NCI-H187 (cell line): ENCODE measurements around the gene ASB11.
"Not testable (repeated sequence)": the region's sequence is repeated elsewhere in the genome, so short reads cannot be mapped to it uniquely, and the experiment has no call there.

Source experiments
- DNase-seq, 2 experiments: peaks; one replicate each; lab custom pipeline; 2025; lab: John Stamatoyannopoulos, UW

Gene ASB11

DNA sequence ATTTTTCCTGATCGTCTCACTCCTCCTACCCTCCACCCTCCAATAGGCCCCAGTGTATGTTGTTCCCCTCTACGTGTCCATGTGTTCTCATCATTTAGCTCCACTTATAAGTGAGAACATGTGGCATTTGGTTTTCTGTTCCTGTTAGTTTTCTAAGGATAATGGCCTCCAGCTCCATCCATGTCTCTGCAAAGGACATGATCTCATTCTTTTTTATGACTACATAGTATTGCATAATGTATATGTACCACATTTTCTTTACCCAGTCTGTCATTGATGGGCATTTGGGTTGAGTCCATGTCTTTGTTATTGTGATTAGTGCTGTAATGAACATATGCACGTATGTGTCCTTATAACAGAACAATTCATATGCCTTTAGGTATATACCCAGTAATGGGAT lies 9.5 kb downstream of the ASB11 start:
- DNase-seq: not testable (repeated sequence)

DNA sequence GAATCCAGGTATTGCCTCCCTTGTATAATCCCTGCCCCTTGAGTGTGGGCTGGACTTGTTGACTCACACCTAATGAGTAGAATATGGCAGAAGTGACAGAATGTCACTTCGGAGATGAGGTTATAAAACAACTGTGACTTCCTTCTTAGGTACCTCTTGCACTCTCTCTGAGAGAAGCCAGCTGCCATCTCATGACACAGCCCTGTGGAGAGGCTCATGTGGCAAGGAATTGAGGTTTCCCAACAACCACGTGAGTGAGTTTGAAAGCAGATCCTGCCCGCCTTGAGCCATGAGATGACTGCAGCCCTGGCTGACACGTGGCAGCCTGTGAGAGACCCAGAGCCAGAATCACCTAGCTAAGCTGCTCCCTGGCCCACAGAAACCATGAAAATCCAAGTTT lies 13.5 kb downstream of the ASB11 start:
- no peak for DNase-seq

DNA sequence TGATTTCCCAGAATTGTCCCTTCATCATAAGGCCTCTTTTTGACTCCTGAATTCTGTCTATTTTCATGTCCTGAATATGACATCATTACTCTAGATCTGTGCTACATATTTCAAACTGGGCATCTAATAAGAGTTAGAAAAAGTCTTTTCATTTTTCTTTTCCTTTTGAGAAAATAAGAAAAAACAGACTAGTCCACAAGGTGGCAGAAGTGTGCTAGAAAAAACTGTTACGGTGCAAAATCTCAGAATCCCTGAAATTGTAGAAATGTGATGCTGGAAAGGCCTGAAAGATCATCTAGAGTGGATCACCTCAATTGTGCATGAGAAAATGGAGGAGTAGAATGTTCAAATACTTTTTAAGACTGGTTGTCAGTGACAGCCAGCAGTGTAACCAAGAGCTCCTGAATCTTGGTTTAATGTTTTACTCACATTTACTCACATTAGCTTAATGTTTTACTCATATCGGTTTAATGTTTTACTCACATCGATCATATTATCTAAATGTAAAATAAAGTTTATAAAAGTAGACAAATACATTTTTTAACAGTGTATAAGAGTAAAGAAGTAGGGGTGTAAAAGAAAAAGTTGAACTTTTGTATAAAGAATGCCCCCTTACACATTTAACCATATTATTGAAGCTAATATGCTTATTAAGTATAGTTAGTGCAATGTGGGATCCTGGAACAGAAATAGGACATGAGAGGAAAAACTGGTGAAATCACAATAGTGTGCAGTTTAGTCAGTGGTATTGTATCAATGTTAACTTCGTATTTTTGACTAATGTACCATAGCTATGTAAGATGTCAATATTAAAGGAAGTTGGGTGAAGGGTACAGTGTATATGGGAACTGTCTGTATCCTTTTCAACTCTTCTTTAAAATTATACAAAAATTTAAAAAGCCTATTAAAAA lies 15.2 kb downstream of the ASB11 start:
- DNase-seq: no peak

DNA sequence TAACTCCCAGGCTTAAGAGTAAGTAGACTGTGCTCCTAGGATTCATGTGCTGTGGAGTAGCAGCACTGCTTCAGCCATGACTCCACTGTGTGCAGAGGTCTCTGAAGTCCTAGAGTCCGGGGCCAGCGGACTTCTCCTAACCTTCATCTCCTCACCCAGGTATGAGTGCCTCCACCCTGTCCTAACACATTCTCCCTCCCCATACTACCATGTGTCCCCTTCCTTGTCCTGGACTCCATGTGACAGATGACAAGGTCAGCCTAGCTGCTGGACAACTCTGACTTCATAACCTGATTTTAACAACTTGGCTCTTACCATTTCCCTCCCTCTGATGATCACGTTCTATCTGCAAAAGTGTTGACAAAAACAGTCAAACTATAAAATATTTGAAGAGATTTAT lies 16.7 kb downstream of the ASB11 start:
- no peak for DNase-seq

DNA sequence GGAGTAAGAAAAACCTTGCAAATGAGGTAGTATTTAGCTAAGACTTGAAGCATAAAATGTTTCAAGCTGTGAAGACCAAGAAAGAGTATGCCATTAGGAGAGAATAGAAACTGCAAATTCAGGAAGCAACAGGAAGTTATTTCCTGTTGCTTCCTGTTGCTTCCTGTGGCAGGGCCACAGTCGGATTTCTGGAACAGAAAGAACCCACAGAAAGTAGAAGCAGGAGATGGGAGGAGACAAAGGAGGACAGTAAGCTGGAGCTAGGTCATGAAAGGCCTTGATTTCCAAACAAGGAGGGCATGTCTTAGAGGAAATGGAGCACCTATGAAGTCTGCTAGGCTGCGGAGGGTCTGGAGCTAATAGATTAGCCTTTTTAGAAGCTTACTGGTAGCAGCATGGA lies 17.2 kb downstream of the ASB11 start:
- DNase-seq: no peak

DNA sequence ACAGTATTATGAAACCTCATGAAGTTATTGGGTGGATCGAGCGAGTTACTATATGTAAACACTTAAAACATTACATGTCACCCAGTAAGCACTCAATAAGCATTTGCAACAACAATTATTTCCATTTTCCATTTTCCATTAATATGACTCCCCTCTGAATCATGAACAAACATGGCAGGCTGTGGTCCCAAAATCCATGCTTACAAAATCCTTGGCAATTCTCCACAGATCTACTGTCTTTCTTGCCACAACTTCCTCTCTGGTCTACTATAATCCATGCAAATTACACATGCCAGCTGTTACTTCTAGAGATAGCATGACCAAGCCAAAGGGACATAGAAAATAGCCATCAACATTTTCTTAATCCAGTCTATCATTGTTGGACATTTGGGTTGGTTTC lies 22.0 kb downstream of the ASB11 start:
- no peak for DNase-seq

DNA sequence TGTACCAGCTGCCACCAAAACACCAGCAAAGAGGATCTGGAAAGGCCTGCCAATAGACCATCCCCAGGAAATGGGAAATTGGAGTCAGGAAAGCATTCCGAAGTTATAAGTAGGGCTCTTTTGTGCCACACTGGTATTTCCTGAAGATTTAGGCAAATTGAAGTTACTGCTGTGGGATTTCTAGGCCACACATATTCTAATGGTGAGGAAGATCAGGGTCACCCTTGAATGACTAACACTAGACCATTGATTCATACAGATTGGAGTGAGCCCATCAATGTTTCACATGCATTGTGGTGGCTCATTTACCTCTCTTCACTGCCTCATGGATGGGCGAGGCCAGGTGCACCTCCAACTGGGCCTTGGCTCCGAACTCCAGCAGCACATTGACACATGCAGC lies 22.6 kb downstream of the ASB11 start:
- no peak for DNase-seq

DNA sequence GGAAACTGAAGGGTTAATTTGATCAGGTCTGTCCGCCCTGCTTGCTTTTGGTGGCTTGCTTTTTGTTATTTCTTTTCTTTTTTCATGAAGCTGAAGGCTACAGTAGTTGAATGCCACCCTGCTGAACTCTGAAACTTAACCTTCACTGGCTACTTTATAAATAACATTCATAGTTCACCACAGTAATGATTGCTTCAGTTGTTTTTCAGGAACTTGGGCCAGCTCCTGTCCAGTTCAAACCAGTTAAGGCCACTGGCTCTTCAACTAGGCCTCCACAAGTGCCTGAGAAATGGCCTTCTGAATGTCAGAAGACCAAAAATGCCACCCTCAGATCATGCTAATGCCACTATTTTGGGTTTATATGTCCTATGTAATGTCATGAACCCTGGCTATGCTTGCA lies 37.8 kb downstream of the ASB11 start:
- DNase-seq: no peak

DNA sequence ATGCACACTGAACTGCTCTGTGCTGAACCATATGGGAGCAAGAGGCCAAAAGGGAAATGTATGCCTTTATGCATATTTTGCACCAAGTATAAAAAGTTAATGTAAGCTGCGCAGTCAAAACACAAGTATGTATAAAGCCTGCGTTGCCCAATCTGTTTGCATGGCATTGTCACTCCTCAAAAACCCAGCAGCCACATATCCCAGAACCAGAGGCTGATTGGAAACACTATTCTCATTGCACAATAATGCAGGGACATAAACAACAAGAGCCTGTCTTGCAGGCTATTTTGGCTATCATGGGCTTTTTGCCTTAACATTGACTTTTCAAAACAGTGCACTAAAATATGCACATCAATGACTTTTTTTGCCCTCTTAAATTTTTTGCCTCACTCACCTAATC lies 40.5 kb downstream of the ASB11 start:
- no peak for DNase-seq

DNA sequence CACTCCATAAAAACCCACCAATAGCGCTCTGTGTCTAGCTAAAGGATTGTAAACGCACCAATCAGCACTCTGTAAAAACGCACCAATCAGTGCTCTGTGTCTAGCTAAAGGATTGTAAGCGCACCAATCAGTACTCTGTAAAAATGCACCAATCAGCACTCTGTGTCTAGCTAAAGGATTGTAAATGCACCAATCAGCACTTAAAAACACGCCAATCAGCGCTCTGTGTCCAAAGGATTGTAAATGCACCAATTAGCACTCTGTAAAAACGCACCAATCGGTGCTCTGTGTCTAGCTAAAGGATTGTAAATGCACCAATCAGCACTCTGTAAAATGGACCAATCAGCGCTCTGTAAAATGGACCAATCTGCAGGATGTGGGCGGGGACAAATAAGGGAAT lies 42.2 kb downstream of the ASB11 start:
- not testable (repeated sequence) for DNase-seq

DNA sequence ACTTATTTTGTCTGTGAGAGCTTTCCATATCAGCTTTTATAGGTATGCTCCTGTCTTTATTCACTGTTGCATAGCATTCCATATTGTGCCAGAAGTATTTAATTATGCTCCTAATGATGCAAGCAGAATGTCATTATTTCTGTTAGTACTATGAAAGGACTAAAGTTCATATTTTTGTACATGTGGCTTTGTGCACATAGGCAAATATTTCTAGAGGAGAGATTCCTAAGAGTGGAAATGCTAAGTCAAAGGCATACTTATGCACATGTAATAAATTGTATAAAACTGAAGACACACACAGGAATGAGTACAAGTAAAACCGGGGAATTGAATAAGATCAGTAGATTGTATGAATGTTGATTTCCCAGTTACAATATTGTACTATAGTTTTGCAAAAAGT lies 43.7 kb downstream of the ASB11 start:
- no peak for DNase-seq

DNA sequence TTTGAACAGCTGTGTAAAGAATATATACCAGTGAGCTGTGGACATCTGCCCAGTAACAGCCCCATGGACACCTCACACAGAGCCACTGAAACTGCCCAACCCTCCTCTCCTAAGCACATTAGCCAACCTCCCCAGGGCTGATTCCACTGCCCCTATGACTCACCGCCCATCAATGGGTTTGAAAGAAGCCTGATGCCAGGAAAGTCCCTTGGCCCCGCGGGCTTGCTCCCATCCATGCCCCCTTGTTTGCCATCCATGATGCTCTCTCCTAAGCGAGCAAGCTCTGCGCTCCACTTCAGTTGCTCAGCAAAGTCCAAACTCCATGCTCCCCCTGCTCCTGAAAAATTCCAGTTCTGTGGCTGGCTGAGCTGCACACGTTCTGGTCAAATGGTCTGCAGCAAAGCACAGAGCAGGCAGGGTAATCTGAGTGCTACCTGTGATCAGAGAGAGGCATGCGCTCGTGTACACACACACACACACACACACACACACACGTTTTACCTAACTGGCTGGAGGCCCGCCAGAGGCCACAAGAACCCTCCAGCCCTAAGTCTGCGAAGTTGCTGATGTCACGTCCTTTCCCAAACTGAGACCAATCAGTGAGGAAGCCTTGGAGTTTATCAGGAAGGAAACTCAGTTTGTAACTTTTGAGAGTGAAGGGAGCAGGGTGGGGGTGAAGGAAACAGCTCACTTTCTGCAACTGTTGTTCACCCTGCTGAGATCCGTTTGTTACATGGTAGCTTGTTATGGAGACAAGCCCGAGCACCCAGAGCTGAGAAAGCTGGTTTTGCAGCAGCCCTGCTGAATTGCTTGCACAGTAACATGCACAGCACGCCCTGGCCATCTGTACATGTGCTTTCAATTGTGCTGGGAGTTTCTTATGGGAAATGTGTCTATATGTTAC lies 45.6 kb downstream of the ASB11 start, which contains the start of gene ASB9:
TSS of gene ASB9 (minus strand) at position 466 of the 904 bp plus-strand sequence. CDS start at position 257, 209 bp downstream.
- no peak for DNase-seq

DNA sequence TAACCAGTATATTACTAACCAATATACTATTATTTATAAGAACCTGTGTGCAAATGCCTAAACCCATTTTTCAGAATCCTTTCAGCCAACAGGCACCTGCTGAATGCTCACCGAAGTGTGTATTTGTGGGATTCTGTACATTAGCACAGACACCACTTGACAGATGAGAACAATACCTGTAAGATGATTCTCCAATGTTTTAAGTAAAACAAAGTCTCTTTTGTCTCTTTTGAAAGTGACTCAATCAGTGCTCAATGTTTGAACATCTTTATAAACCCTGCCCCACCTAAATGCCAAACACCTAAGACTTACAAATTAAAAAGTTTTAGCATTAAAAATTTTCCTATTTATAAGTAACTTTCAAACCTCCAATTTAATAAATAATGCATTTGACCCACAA lies 46.3 kb downstream of the ASB11 start:
- DNase-seq: no peak

DNA sequence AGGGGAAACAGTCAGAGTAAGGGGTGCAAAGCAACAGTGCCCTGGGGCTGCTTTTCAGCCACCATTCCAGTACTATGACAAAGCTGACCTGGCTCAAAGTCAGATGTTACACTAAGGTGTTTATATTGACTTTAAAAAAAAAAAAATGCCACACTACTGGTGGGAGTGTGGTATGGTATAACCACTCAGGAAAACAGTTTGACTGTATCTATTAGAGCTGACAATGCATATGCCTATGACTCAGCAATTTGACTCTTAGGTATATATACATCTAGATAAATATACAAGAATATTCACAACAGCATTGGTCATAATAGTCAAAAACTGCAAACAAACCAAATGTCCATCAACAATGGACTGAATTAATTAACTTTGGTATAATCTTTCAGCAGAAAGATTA lies 60.6 kb downstream of the ASB11 start:
- no peak for DNase-seq

DNA sequence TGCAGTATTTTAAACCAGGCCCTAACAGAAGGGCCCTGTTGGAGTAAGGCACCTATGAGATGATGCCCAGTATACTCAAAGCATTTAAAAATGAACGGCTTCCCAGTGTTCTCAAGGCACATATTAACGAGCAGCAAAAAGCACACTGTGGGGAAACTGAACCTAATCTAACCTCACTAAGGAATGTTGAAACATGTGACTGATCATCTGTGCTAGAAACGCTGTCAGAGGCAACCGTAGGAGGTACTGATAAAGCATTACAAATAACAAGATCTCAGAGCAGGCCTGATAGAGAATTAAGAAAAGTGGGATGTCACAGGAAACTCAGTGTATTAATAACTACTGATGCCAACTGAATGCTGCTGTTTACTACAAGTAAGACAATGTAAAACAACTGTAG lies 69.5 kb downstream of the ASB11 start:
- DNase-seq: no peak

DNA sequence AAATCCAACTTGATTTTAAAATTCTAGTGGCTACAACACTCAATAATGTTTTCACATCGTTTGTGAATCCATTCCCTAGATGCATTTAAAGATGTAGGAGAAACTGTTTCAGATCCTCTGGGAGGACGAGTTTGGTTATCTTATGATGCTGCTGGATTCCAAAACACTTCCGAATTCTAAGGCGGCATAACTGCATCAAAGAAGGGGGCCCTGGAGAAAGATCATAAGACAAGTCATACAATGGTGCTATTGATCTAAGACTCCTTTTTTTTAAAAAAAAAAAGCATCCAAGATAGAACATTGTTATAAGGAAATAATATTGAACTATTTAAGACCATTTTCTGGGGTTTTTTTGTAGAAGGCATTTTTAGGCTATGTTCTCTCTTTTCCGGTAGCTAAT lies 71.0 kb downstream of the ASB11 start:
- DNase-seq: no peak

DNA sequence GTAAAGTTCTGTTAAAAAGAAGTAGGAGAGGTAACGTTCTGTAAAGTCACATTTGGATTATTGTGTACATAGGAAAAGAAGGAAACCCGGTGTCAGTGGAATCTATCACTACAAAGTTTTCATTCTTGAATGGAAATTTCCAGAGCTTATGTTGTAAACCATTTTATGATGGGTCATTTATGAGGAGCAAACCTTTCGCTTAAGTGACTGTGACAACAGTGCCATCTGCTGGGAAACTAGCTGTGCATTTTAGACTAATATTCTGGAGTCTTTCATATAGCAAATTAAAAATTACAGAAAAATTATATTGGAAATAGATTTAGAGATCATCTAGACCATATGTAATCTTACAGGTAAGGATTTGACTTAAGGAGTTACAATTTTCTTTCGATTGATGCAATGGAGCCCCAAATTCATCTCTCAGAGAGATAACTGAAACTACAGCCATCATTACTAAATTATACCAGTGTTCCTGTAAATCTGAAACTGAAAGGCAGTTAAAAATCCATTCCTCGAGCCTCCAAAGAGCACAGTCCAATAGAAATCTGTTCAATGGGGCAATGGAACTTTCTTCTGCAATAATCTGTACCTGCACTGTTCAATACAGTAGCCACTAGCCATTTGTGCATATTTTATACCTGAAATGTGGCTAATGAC lies 72.4 kb downstream of the ASB11 start:
- no peak for DNase-seq

DNA sequence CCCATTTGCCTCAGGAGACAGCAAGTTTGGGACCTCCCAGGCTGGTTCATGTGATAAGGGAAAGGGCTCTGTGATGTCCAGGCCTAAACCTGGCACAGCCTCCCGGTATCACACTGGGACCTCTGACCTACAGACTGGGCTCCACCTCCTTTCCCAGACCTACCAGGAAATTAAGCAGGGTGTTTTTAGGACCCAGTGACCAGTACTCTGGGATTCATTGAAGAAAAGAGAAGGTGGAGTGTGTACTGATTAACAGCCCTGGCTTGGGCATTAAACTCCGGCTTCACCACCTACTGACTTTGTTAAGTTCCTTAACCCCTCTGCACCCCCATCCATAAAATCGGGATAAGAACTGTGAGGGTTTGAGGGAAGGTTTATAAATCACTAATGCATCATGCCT lies 74.1 kb downstream of the ASB11 start:
- DNase-seq: no peak

DNA sequence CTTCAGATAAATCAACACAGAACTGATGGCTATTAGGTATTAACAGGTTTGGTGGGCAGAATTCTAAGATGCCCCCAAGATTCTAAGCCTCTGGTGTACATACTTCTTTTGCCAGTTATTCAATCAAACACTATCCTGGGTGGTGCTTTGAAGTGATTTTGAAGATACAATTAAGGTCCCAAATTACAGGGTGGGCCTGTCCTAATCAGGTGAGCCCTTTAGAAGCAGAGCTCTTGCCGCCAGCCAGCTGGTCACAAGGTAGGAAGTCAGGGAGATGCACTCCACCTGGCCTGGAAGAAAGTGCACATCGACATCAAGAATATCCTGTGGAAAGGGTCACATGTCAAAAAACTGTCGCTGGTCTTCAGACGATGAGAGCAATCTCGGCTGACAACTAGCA lies 75.0 kb downstream of the ASB11 start:
- no peak for DNase-seq

DNA sequence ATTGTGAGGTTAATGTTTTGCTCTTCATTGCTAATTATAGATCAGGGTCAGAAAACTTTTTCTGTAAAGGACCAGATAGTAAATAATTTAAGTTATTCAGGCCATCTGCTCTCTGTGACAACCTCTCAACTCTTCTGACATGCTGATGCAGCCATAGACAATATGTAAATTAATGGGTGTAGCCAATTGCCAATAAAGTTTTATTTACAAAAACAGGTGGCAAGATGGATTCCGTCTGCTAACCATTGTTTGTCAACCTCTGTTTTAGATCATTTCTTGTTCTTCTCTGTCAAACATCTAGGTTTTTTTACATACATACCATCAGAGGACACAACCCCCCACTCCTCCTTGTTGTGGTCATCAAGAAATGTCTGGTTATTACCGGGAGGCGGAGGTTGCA lies 79.3 kb downstream of the ASB11 start:
- DNase-seq: no peak

DNA sequence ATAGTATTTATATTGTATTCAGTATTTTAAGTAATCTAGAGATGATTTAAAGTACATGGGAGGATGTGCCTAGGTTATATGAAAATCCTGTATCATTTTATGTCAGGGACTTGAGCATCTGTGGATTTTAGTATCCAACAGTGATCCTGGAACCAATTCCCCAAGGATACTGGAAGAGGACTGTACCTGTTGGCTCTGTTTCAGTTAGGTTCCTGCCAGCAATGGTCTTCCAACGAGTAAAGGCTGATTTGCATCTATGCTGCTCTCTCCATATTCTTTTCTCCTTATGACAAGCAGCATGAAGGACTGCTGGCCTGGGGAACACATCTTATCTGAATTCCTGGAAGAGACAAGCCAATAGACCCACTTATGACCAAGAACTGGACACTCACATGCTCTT lies 80.4 kb downstream of the ASB11 start:
- DNase-seq: no peak

DNA sequence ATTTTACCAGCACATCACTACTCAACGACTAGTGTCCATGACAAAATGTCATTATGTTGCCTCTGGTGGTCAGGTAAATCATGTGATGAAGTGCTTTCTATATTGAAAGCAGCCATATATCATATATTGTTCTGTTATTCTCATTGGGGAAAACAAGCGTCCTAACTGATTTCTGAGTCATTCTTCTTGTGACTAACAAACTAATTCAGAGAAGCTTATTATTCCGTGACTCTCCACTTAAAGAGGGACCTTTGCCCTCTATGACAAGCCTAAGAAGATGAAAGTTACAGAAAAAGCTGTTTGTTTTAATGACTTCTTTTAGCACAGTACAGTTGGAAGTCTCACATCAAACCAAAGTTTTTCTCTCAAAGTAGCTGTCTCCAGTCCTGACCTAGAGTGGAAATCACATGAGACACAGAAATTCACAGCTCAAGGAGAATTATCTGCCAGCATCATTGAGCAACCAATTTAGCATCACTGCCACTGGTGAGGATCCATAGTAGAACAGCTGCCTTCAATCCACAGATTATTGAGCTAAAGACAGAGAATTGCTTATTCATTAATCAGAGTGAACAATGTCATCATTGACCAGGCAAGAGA lies 81.9 kb downstream of the ASB11 start:
- DNase-seq: no peak
